ENCODE measurements around the gene SCT.
A peak's percentile ranks its signal among the peaks of the same experiment; 100 is the strongest.

Gene SCT

DNA sequence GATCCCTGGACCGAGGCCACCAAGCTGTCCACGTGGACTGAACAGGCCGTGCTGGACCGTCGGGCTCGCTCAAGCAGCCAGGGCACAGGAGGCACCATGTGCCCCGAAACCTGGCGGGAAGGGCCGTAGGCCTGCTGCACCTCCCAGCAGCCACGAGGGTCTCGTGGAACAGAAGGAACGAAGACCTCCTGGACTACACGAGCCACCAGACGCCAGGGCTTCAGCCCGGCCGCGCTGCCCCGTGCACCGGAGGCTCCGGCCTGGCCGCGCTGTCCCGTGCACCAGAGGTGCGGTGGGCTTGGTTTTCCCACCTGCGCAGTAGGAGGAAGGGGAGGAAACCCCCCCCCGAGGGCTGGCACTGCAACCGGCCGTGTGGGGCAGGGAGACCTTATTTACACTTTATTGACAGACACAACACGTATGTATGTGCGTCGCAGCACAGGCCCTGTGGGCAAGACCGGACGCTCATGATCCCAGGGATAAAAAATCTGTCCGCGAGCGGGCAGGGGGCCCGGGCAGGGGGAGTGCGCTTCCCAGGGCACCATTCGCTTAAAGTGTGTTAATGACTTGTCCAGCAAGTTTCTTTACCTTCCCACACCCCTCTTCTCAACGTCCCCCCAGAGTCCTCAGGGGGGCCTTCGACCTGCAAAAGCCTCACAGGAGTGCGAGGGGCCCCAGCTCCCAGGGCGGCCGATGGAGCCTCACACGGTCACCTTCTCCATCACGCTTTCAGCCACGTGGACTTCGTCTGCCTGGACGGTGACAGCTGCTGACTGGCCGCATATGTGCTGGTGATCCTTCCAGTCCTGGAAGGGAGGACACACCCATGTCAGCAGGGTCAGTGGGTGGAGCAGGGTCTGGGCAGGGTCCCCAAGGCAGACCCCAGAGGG, 17.1 kb upstream of the SCT start:
- no peak for DNase-seq (ENCODE audit: low spot score)

DNA sequence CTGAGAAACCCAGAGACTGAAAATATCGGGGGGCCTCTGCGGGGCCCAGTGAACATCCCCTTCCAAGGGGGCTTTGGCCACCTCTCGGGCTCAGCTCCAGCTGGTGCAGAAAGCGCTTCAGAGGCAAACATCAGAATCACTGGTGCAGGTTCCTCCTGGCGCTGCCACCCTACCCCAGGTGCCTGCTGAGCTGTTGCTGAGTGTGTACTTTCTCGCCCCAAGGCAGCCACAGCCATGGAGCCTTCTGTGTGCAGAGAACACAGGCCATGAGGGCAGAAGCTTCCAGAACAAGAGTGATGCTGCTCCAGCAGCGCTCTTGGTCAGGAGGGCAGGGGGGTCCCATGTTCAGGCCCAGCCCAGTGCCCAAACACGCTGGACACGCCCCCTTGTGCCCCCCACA, 16.4 kb upstream of the SCT start:
- DNase-seq (ENCODE audit: low spot score) = no peak

DNA sequence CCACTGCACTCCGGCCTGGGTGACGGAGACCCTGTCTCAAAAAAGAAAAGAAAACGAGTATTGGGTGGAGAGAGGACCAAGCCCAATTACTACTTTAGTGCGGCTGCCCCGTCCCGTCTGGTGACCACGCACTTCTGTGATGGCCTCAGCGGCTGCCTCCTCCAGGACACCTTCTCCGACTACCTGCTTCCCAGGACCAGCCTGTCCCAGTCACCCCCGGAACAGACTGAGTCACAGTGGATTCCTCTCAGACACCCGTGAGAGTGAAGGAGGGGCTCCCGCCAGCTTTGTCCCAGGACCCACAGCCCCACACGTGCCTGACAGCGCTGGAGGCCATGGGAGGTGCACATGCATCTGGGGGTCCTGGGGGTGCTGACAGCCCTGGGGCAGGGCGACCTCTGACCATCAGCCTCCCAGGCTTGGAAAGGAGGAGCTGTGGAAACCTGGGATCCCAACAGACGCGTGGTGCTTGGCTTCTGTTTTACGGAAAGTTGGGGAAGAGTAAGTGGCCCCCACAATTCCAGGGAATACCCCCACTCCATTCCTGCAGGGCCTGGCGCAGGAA, 14.9 kb upstream of the SCT start:
- no peak for DNase-seq (ENCODE audit: low spot score)

DNA sequence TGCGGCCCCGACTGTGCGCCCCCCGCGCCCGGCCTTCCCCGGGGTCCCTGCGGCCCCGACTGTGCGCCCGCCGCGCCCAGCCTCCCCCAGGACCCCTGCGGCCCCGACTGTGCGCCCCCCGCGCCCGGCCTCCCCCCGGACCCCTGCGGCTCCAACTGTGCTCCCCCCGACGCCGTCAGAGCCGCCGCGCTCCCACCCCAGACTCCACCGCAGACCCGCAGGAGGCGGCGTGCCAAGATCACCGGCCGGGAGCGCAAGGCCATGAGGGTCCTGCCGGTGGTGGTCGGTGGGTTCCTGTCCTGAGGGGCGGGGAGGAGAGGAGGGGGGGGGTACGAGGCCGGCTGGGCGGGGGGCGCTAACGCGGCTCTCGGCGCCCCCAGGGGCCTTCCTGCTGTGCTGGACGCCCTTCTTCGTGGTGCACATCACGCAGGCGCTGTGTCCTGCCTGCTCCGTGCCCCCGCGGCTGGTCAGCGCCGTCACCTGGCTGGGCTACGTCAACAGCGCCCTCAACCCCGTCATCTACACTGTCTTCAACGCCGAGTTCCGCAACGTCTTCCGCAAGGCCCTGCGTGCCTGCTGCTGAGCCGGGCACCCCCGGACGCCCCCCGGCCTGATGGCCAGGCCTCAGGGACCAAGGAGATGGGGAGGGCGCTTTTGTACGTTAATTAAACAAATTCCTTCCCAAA, 13.2 kb upstream of the SCT start:
- no peak for DNase-seq (ENCODE audit: low spot score)

DNA sequence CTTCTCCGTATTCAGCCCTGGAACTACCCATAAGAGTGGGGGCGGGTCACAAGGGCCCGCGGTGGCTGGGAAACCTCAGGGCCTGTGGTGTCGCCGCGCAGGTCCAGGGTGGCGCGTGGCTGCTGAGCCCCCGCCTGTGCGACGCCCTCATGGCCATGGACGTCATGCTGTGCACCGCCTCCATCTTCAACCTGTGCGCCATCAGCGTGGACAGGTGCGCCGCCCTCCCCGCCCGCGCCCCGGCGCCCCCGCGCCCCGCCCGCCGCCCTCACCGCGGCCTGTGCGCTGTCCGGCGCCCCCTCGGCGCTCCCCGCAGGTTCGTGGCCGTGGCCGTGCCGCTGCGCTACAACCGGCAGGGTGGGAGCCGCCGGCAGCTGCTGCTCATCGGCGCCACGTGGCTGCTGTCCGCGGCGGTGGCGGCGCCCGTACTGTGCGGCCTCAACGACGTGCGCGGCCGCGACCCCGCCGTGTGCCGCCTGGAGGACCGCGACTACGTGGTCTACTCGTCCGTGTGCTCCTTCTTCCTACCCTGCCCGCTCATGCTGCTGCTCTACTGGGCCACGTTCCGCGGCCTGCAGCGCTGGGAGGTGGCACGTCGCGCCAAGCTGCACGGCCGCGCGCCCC, 12.5 kb upstream of the SCT start:
- no peak for DNase-seq (ENCODE audit: low spot score)

DNA sequence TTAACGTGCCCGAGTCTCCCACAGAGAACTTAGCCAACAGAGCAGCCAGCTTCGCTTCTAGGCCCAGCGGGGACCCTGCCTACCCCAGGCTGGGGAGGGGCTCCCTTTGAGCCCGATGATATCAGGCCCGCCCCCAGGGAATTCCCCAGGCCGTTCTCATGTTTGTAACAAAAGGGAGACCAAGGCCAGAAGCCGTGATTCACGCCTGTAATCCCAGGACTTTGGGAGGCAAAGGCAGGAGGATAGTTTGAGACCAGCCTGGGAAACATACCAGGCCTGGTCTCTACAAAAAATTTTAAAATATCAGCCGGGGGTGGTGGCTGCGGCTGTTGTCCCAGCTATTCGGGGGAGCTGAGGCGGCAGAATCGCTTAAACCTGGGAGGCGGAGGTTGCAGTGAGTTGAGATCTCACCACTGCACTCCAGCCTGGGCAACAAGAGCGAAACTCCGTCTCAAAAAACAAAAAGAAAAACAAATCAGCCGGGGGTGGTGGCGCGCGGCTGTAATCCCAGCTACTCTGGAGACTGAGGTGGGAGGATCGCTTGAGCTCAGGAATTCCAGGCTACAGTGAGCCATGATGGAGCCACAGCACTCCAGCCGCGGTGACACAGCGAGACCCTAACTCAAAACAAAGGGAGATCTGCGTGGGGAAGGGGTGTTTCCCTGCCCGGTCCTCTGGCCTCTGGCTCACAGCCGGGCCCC, 11.8 kb upstream of the SCT start:
- no peak for DNase-seq (ENCODE audit: low spot score)

DNA sequence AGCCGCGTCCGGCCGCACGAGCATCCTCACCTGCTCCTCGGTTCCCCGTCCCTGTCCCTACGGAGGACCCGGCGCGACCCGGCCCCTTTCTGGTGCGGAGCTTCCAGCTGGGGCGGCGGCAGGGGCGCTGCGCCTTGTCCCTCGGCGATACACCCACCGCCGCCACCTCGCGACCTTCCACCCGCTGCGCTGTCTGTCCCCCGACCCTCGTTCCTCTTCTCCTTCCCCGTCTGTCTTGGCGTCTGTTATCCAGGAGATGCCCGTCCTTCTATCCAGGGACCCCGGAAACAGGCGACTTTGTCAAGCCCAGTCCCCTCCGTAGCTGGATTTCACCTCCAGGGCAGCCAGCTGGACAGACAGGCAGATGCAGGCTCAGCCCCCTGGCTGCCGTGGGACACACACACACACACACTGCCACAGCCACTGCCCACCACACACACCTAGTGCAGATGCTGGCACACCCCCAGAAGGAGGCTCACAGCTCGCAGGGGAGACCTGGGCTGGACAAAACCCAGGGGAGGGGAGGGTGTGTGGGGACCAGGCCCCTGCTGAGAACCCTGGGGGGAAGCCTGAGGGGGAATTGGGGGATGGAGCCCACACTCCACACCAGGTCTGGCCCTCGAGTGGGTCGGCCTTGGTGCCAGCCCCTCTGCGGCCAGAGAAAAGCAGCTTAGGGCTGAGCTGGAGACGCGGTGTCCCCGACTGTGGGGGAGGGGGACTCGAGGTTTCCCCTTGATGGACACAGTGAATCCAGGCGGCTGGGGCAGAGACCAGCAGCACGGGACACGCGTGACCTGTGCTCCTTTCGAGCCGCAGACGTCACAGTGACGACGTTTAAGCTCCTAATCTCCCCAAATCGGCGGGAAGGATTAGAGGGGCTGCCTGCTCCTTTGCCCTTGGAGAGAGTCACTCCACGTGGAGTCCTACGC, 10.9 kb upstream of the SCT start:
- no peak for DNase-seq (ENCODE audit: low spot score)

DNA sequence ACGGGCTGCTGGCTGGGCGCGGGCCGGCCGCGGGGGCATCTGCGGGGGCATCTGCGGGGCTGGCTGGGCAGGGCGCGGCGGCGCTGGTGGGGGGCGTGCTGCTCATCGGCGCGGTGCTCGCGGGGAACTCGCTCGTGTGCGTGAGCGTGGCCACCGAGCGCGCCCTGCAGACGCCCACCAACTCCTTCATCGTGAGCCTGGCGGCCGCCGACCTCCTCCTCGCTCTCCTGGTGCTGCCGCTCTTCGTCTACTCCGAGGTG, 10.3 kb upstream of the SCT start:
- DNase-seq (ENCODE audit: low spot score) = no peak

DNA sequence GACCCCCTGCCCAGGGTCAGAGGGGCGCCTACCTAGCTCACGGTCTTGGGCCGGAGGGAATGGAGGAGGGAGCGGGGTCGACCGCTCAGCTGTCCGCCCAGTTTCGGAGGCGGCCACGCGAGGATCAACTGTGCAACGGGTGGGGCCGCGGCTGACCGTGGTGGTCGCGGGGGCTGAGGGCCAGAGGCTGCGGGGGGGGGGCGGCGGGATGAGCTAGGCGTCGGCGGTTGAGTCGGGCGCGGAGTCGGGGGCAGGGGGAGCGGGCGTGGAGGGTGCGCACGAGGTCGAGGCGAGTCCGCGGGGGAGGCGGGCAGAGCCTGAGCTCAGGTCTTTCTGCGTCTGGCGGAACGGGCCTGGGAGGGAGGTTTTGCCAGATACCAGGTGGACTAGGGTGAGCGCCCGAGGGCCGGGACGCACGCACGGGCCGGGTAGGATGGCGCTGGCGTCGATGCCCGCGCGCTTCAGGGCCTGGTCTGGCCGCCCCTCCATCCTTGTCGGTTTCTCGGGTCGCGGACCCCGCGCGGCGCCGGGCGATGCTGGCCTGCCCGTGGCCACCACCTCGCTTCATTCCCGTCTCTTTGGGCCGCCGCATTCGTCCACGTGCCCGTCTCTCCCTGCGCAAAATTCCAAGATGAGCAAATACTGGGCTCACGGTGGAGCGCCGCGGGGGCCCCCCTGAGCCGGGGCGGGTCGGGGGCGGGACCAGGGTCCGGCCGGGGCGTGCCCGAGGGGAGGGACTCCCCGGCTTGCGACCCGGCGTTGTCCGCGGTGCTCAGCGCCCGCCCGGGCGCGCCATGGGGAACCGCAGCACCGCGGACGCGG, 9.7 kb upstream of the SCT start, which contains the start of gene DRD4:
TSS of gene DRD4 (plus strand) at position 759 of the 822 bp plus-strand sequence. CDS start at position 795, 36 bp downstream.
- peak; percentile 85 for DNase-seq (ENCODE audit: low spot score)

DNA sequence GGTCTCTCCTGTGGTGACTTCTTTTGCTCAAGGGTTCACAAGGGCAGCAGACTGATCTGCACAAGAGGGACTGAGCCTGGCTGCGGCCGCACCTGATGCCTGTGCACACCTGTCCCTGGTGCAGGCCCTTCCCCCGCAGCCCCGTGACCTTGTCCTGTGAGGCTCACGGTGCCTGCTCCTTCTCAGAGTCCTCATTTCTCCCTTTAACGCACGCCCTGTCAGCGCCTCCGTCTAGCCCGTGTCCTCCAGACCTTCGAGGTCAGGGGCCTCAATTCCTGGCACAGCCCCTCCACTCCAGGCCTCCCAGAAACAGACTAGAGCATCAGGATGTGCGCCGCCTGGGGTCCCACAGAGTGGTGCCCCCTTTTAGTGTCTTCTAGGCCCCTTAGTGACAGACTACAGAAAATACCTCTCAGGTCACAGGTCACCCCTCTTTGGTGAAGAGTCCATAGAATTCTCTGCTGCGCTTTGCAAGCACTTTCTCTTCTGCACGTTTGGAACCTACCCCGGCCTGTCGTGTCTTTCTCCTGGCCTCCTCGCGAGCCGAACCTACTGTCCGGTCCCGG, 9.0 kb upstream of the SCT start:
- DNase-seq (ENCODE audit: low spot score) = no peak

DNA sequence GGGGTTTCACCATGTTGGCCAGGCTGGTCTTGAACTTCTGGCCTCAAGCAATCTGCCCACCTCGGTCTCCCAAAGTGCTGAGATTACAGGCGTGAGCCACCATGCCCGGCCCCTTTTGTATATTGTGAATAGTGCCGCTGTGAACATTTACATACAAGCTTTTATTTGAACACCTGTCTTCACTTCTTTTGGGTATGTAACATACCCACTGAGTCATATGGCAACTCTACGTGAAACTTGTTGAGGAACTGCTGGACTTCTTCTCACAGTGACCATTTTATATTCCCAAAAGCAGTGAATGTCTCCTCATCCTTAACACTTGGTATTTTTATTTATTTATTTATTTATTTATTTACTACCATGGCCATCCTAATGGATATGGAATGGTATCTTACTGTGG, 3.9 kb upstream of the SCT start:
- no peak for DNase-seq (ENCODE audit: low spot score)

DNA sequence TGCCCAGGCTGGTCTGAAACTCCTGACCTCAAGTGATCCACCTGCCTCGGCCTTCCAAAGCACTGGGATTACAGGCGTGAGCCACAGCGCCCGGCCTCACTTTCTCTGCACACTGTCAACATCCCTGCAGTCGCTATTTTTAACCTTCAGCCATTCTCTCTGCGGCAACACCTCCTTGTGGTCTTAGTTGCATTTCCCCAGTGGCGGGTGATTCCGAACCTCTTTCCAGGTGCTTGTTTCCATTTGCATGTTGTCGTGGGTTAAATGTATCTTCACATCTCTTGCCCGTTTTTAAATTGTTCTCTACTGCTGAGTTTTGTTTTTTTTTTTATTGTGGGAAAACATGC, 2.2 kb upstream of the SCT start:
- DNase-seq (ENCODE audit: low spot score) = no peak

DNA sequence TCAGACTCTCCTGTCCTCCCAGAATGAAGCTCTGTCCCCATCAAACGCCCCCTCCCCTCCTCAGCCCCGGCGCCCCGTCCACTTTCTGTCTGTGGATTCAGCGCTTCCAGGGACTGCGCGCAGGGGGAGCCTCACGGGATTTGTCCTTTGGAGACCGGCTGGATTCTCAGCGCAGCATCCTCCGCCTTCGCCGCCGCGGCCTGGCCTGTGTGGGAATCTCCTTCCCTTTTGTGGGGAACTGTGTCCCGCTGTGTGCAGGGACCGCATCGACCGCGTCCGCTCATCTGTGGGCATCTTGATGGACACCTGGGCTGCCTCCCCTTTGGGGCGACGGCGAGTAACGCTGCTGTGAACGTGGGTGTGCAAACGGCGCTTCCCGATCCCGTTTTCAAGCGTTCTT, 1.1 kb upstream of the SCT start:
- DNase-seq (ENCODE audit: low spot score) = no peak

DNA sequence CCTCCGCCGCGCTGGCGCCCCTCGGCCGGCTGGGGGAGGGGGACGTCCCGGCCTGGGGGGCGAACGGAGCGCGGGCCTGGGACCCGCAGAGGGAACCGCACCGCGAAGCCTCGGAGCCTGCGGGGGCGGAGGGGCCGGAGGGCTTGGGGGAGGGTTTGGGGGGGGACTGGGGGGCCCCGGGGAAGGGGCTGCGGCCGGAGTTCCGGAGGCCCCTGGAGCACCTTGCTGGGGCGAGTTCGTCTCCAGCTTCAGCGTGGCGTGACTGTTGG, 261 bp upstream of the SCT start:
- no peak for DNase-seq (ENCODE audit: low spot score)

DNA sequence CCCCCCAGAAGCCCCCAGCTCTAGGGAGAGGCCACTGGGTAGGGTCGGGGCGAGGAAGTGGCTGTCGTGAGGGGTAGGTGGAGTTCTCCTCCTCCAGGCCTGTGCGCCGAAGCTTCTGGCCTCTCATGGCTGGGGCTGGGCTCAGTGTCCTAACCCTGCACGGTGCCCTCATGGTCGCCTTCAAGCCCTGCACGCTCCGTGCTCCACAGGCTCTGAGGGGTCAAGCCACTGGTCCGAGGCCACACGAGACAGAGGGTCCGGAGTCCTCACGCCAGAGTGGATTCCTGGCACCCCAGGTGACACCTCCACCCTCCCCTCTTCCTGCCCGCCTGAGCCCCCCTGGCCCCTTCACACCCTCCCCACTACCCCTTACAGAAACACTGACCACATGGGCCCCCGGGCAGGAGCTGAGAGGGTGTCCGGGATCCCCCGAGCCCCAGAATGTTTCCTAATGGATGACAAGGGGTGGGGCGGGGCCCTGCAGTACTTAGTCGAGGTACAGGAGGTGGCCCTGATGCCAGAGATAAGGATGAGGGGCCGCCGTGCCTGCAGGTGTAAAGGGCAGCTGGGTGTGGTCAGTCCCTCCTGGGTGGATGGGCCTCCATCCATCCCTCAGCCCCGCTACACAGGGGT, 1.2 kb downstream of the SCT start:
- DNase-seq (ENCODE audit: low spot score) = no peak

DNA sequence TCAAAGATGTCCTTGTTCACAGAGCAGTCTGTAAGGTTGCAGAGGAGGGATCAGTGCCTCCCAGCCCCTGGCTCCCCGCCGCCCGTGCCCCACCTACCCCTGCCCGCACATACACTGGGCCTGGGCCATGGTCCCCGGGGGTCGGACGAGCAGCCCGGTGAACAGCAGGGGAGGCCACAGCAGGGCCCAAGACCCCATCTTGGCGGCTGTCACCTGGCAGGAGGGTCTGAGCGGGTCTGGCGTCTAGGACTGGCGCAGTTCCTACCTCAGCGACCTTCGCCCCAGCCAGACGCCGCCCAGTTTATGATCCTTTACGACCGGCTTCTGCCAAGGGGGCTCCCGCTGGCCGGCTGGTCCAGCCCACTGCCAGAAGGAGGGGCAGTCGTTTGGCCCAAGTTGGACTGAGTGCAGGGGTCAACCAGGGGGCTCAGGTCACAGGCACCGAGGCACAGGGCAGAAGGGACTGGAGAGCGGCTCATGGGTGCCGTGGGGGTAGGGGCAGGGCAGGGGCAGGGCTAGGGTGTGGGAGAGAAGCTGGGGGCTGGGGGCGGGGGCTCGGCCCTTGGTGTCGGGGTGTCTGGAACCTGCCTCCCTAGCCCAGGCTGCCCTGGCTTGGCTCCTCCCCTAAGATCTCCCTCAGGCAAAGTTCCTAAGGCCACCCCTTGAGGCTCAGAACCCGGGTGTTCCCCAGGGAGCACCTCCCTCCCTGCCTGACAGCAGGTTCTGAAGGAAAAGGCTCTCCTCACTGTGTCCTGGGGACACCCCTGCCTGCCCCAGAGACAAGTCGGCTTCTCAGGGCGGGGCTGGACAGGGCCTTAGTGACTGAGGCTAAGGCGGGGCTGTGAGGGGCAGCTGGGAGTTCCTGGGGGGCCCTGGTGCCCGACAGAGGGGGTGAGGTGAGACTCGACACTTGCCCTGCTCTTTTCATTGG, 2.0 kb downstream of the SCT start, which contains the start of gene CDHR5:
TSS of gene CDHR5 (minus strand) at position 251 of the 931 bp plus-strand sequence. CDS start at position 198, 53 bp downstream.
- DNase-seq (ENCODE audit: low spot score) = no peak

DNA sequence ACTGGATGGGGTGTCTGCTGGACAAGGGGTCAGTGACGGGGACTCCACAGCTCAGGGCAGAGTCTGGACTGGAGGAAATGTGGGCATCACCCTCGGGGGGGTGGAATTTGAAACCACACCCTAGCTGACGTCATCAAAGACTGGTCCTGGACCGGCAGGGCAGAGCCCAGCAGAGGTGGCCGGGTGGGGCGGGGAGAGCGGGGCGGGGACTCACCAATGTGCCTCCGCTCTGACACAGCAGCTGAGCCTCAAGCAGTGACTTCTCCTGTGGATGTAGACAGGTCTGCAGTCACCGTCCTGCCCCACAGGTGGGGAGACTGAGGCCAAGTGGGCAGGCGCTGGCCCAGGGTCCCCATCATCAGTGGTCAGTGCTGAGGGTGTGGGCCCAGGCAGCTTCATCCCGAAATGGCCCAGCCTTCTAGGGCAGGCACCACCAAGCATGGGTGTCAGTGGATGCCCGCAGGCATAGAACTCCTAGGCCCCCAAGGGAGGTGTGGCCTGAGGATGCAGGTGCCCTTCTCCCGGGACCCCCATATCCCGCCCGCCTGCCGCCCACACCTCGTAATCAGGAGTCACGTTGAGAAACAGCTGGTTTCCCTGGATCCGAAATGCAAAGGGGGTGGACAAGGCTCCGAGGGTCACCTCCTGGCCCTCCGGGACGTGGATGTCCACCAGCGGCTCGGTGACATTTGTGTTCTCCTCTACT, 2.8 kb downstream of the SCT start:
- peak; percentile 58 for DNase-seq (ENCODE audit: low spot score)

DNA sequence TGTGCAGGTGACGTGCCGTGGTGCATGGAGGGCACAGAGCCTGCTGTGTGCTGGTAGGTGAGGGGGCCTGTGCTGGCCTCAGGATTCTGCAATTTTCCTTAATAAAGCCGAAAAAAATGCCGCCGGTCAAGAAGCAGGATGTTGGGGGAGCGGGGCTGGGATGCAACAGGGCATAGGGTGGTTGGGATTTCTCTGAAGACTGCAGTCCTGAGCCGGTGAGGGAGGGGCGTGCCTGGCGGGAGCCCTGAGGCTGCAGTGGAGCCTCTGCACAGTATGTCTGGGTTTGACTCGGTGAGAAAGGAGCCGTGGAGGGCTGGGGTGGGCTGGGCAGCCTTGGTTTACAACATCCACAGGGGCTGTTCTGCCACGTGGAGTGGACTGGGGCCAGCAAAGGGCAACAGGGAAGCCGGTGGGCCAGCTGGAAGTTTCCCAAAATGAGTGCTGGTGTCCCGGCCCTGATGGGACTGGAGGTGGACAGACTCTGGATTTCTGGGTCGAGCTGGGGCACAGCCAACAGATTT, 3.6 kb downstream of the SCT start:
- DNase-seq (ENCODE audit: low spot score) = no peak
